ENCODE measurements around the gene E2F2. TPM values are rescaled to one million over a fixed set of nuclear protein-coding genes. Genes with fewer than 3 reads are reported as not detected.

The E2F2 gene
- polyA plus RNA-seq, 1 donor (not counting 4 experiments of a cell fraction or from before 2014, with no cell fraction given) = 0.05 TPM

- dilution Hi-C loops (cut with MboI; ENCODE audit: extremely low pct_ligation_motif_present, low sequenced_read_pairs) = no loop called here
- DNase-seq (ENCODE audit: low read depth, low spot score) (no peak), FAIRE-seq (no peak)
- peak overlapping the region; percentile 31 to 61 (median 39) for H3K4me3 ChIP-seq (ENCODE audit: control insufficient read depth in 2 of 3, extremely low read depth in 1 of 3, insufficient read depth in 2 of 3, low read depth in 1 of 3, low read length in 3 of 3)
- H3K27ac ChIP-seq (ENCODE audit: control insufficient read depth, insufficient read depth, low read length) = peak overlapping the region; percentile 50
- H3K9me3 ChIP-seq (ENCODE audit: control insufficient read depth, low read depth, low read length) = no peaks in the 10 kb centered on the region
- no peaks in the 10 kb centered on the region for H3K36me3 ChIP-seq (ENCODE audit: control insufficient read depth in 2 of 2, extremely low read depth in 1 of 2, insufficient read depth in 2 of 2, low read length in 2 of 2)
- TF ChIP-seq CTCF (optimal IDR thresholded peaks at IDR 0.05 in 1 of 3, IDR thresholded peaks at IDR 0.05 in 1 of 3, conservative IDR thresholded peaks at IDR 0.05 in 1 of 3; ENCODE audit: extremely low read depth in 1 of 3, insufficient read depth in 2 of 3, low read length in 3 of 3) = no peak
- no peak for TF ChIP-seq EZH2 (IDR thresholded peaks at IDR 0.05; ENCODE audit: low read length)
- peaks cover 7% of the 10 kb centered on the region for H3K79me2 ChIP-seq (ENCODE audit: control insufficient read depth, insufficient read depth, low read length)
- peak overlapping the region; percentile 82 for H2AFZ ChIP-seq (ENCODE audit: control insufficient read depth, low read length)
- no peaks in the 10 kb centered on the region for H4K20me1 ChIP-seq (ENCODE audit: control insufficient read depth, extremely low read depth, insufficient read depth, low read length)
- H3K4me1 ChIP-seq (ENCODE audit: control insufficient read depth, extremely low read depth, insufficient read depth, low read length) = peaks cover 41% of the 10 kb centered on the region
- H3K9ac ChIP-seq (ENCODE audit: control insufficient read depth, extremely low read depth, insufficient read depth, low read length) = peak overlapping the region; percentile 70
- H3K4me2 ChIP-seq (ENCODE audit: control insufficient read depth, extremely low read depth, insufficient read depth, low read depth, low read length) = peak overlapping the region; percentile 82
- H3K27me3 ChIP-seq (ENCODE audit: control insufficient read depth, extremely low read depth, insufficient read depth, low read length) = no peaks in the 10 kb centered on the region
- no peaks in the 10 kb centered on the region for H3K9me1 ChIP-seq (ENCODE audit: control insufficient read depth, extremely low read depth, insufficient read depth, low read length)
Observed at GRCh38 chr1:23554127-23554480, 23.1 kb upstream of the E2F2 start.

- H3K4me3 ChIP-seq (ENCODE audit: control insufficient read depth in 2 of 3, extremely low read depth in 1 of 3, insufficient read depth in 2 of 3, low read depth in 1 of 3, low read length in 3 of 3) = no peak overlapping the region
- no peaks in the 10 kb centered on the region for H3K9me3 ChIP-seq (ENCODE audit: control insufficient read depth, low read depth, low read length)
- H3K4me2 ChIP-seq (ENCODE audit: control insufficient read depth, extremely low read depth, insufficient read depth, low read depth, low read length) = no peak overlapping the region
- TF ChIP-seq EZH2 (IDR thresholded peaks at IDR 0.05; ENCODE audit: low read length) (no peak), CTCF (optimal IDR thresholded peaks at IDR 0.05 in 1 of 3, IDR thresholded peaks at IDR 0.05 in 1 of 3, conservative IDR thresholded peaks at IDR 0.05 in 1 of 3; ENCODE audit: extremely low read depth in 1 of 3, insufficient read depth in 2 of 3, low read length in 3 of 3) (no peak)
- H3K9ac ChIP-seq (ENCODE audit: control insufficient read depth, extremely low read depth, insufficient read depth, low read length) = no peak overlapping the region
- dilution Hi-C loops (cut with MboI; ENCODE audit: extremely low pct_ligation_motif_present, low sequenced_read_pairs) = no loop called here
- H2AFZ ChIP-seq (ENCODE audit: control insufficient read depth, low read length) = no peak overlapping the region
- peaks cover 3% of the 10 kb centered on the region for H3K79me2 ChIP-seq (ENCODE audit: control insufficient read depth, insufficient read depth, low read length)
- H3K36me3 ChIP-seq (ENCODE audit: control insufficient read depth in 2 of 2, extremely low read depth in 1 of 2, insufficient read depth in 2 of 2, low read length in 2 of 2) = no peaks in the 10 kb centered on the region
- no peaks in the 10 kb centered on the region for H3K27me3 ChIP-seq (ENCODE audit: control insufficient read depth, extremely low read depth, insufficient read depth, low read length)
- DNase-seq (ENCODE audit: low read depth, low spot score) (no peak), FAIRE-seq (no peak)
- no peak overlapping the region for H3K27ac ChIP-seq (ENCODE audit: control insufficient read depth, insufficient read depth, low read length)
- H3K4me1 ChIP-seq (ENCODE audit: control insufficient read depth, extremely low read depth, insufficient read depth, low read length) = peaks cover 38% of the 10 kb centered on the region
- no peaks in the 10 kb centered on the region for H3K9me1 ChIP-seq (ENCODE audit: control insufficient read depth, extremely low read depth, insufficient read depth, low read length)
- H4K20me1 ChIP-seq (ENCODE audit: control insufficient read depth, extremely low read depth, insufficient read depth, low read length) = no peaks in the 10 kb centered on the region
Observed at GRCh38 chr1:23553231-23554126, 22.4 kb upstream of the E2F2 start.

All from keratinocyte (primary cell).